PC-9 (cell line): Measurements from ENCODE around the gene H19. TPM values are rescaled to one million over a fixed set of nuclear protein-coding genes. Genes with fewer than 3 reads are reported as not detected.

Source experiments
- BruUV-seq: library from RNA; stranded (reverse); fragments of 400-500 nt; replicated peaks from 2 replicates; lab custom pipeline; 2021; lab: Mats Ljungman, UMichigan
- CTCF ChIA-PET: fragments of 300-600 bp; sonication (Branson Sonifier 250); formaldehyde crosslinking; loops from one replicate; lab custom pipeline; 2022; ENCODE audit warnings: antibody characterized with exemption; lab: Charles Lee
- POLR2A ChIA-PET: fragments of 300-600 bp; sonication (Branson Sonifier 250); formaldehyde crosslinking; loops from one replicate; lab custom pipeline; 2022; ENCODE audit warnings: antibody characterized with exemption; ENCODE audit not compliant: unreplicated experiment; lab: Charles Lee
- DNase-seq, 2 experiments: peaks; one replicate each; pipeline versions ENCODE4 v3.0.0 to v3.0.0-alpha.2; 2015 to 2022; ENCODE audit warnings: mixed read lengths in 1 of 2
- H2AFZ ChIP-seq: fragments of 200-600 bp; sonication (generic); 2 replicates; pipeline ENCODE4 v1.8.1; 2017; ENCODE audit warnings: antibody characterized with exemption
- H3F3A ChIP-seq: fragments of 200-600 bp; sonication (generic); 2 replicates; pipeline ENCODE4 v1.8.1; 2017; ENCODE audit warnings: antibody characterized with exemption, mild to moderate bottlenecking, low read depth; ENCODE audit not compliant: insufficient read depth
- H3K27ac ChIP-seq: fragments of 200-600 bp; sonication (generic); 2 replicates; pipeline ENCODE4 v1.6.1; 2016; ENCODE audit warnings: mixed run types
- H3K27me3 ChIP-seq: fragments of 200-600 bp; sonication (generic); 2 replicates; pipeline ENCODE4 v1.6.1; 2016; ENCODE audit warnings: low read depth, mixed run types; ENCODE audit not compliant: insufficient read depth
- H3K36me3 ChIP-seq: fragments of 200-600 bp; sonication (generic); 2 replicates; pipeline ENCODE4 v1.6.1; 2016; ENCODE audit warnings: low read depth, mixed run types
- H3K4me1 ChIP-seq: fragments of 200-600 bp; sonication (generic); replicated peaks from 2 replicates; pipeline ENCODE4 v1.6.1; 2016; ENCODE audit warnings: mixed run types; ENCODE audit not compliant: insufficient read depth
- H3K4me2 ChIP-seq: fragments of 200-600 bp; sonication (generic); 2 replicates; pipeline ENCODE4 v1.6.1; 2017; ENCODE audit warnings: mixed run types
- H3K4me3 ChIP-seq: fragments of 200-600 bp; sonication (generic); 2 replicates; pipeline ENCODE4 v1.6.1; 2016; ENCODE audit warnings: mixed run types
- H3K79me2 ChIP-seq: fragments of 200-600 bp; sonication (generic); 2 replicates; pipeline ENCODE4 v1.6.1; 2017; ENCODE audit warnings: low read depth, mixed run types
- H3K9me2 ChIP-seq: fragments of 200-600 bp; sonication (generic); 2 replicates; pipeline ENCODE4 v1.8.1; 2017; ENCODE audit warnings: mild to moderate bottlenecking; ENCODE audit not compliant: insufficient read depth
- H3K9me3 ChIP-seq: fragments of 200-600 bp; sonication (generic); 2 replicates; pipeline ENCODE4 v1.8.1; 2016; ENCODE audit warnings: low read depth; ENCODE audit not compliant: insufficient read depth
- H4K20me1 ChIP-seq: fragments of 200-600 bp; sonication (generic); 2 replicates; pipeline ENCODE4 v1.8.1; 2017; ENCODE audit not compliant: insufficient read depth
- CTCF ChIP-seq: fragments of 200-600 bp; sonication (generic); conservative IDR thresholded peaks from 2 replicates; pipeline ENCODE4 v1.6.1; 2017; ENCODE audit warnings: mixed run types, antibody characterized with exemption, mild to moderate bottlenecking, moderate library complexity
- EZH2 ChIP-seq: fragments of 200-600 bp; sonication (generic); IDR thresholded peaks from 2 replicates; pipeline ENCODE4 v1.8.0; 2017; ENCODE audit warnings: antibody characterized with exemption, low read depth
- intact Hi-C: fragments of 100-400 bp; cut with micrococcal nuclease; formaldehyde crosslinking; loops from one replicate; pipeline ENCODE4 v1.10.0; 2022; ENCODE audit not compliant: unreplicated experiment
- total RNA-seq: library from RNA; stranded (reverse); gene quantifications from 2 replicates; pipeline ENCODE4 v1.2.3, GENCODE V29; 2021

The H19 gene
- total RNA-seq, 1 experiment from 2014 or later = 0.26 TPM

GRCh38 chr11:1979607-1980006 is 18.0 kb downstream of the H19 start:
- Histone ChIP-seq H3K4me2 (no peak overlapping the region), H3K79me2 (no peaks in the 10 kb centered on the region), H3K27me3 (no peaks in the 10 kb centered on the region), H2AFZ (no peak overlapping the region), H3K9me3 (no peaks in the 10 kb centered on the region), H3K4me1 (no peaks in the 10 kb centered on the region), H3K4me3 (no peak overlapping the region), H3K27ac (no peak overlapping the region), H3K36me3 (no peaks in the 10 kb centered on the region), H3K9me2 (no peaks in the 10 kb centered on the region), H4K20me1 (no peaks in the 10 kb centered on the region), H3F3A (no peaks in the 10 kb centered on the region)
- CTCF ChIA-PET = no interaction called here
- intact Hi-C loops = no loop called here
- no peak for DNase-seq
- BruUV-seq = no TSS peak
- POLR2A ChIA-PET = interaction anchor here (0.6 kb wide), 1 partner anchor 153 kb away, joined by 4 read pairs; no protein-coding TSS in a partner anchor
- TF ChIP-seq CTCF = no peak
- TF ChIP-seq EZH2 = no peak

- no peaks in the 10 kb centered on the region for H4K20me1 ChIP-seq
- H3K27me3 ChIP-seq = no peaks in the 10 kb centered on the region
- no peak for TF ChIP-seq EZH2
- no peak for TF ChIP-seq CTCF
- no peaks in the 10 kb centered on the region for H3K36me3 ChIP-seq
- no peaks in the 10 kb centered on the region for H3K9me2 ChIP-seq
- DNase-seq = no peak
- no TSS peak for BruUV-seq
- H3K4me2 ChIP-seq = no peak overlapping the region
- no peaks in the 10 kb centered on the region for H3K9me3 ChIP-seq
- ChIA-PET POLR2A (no interaction called here), CTCF (interaction anchor here (0.6 to 0.7 kb wide), 2 partner anchors 97 to 596 kb away, joined by 3 to 4 read pairs; no protein-coding TSS in a partner anchor)
- H2AFZ ChIP-seq = no peak overlapping the region
- H3K4me3 ChIP-seq = no peak overlapping the region
- no peaks in the 10 kb centered on the region for H3F3A ChIP-seq
- H3K27ac ChIP-seq = no peak overlapping the region
- intact Hi-C loops = no loop called here
- H3K4me1 ChIP-seq = no peaks in the 10 kb centered on the region
- no peaks in the 10 kb centered on the region for H3K79me2 ChIP-seq
Observed at GRCh38 chr11:1978720-1979473, 18.7 kb downstream of the H19 start.

GRCh38 chr11:1975185-1975584 is 22.5 kb downstream of the H19 start:
- Histone ChIP-seq H4K20me1 (no peaks in the 10 kb centered on the region), H3K4me3 (no peak overlapping the region), H3K9me3 (no peaks in the 10 kb centered on the region), H3K27ac (no peak overlapping the region), H2AFZ (no peak overlapping the region), H3K4me2 (no peak overlapping the region), H3K36me3 (no peaks in the 10 kb centered on the region), H3K4me1 (no peaks in the 10 kb centered on the region), H3K9me2 (no peaks in the 10 kb centered on the region), H3K27me3 (no peaks in the 10 kb centered on the region), H3K79me2 (no peaks in the 10 kb centered on the region), H3F3A (no peaks in the 10 kb centered on the region)
- ChIA-PET CTCF (no interaction called here), POLR2A (no interaction called here)
- no peak for DNase-seq
- BruUV-seq = no TSS peak
- intact Hi-C loops = no loop called here
- TF ChIP-seq EZH2 (no peak), CTCF (no peak)
